ENCODE measurements around the gene CDK2AP2.
"Not testable (repeated sequence)": the region's sequence is repeated elsewhere in the genome, so short reads cannot be mapped to it uniquely, and the experiment has no call there.

The CDK2AP2 gene

DNA sequence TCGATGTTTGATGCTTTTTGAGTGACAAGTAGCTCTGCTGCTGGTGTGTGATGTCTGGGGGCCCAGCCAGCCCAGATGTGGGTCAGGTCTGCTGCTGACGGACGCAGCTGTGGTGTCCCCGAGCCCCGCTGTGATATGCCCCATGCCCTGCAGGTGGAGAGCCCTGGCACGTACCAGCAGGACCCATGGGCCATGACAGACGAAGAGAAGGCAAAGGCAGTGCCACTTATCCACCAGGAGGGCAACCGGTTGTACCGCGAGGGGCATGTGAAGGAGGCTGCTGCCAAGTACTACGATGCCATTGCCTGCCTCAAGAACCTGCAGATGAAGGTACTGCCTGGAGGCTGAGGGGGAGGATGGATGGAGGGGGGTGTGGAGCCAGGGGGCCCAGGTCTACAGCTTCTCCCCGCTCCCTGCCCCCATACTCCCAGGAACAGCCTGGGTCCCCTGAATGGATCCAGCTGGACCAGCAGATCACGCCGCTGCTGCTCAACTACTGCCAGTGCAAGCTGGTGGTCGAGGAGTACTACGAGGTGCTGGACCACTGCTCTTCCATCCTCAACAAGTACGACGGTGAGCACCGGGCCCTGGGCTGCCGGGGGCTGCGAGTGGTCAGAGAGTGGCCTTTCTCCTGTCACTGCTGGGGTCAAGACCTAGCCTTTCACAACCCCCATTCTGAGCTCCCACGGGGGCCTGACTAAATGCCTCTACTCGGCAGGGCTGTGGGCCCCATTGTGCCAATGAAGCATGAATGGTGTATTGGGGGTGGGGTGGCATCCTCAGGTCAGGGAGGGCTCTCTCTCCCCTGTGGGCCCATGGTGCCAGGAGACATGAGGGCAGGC lies 17.9 kb downstream of the CDK2AP2 start:
- no peak overlapping the region for H3K4me3 ChIP-seq (replicated peaks; ENCODE audit: low read depth, low read length)
- TF ChIP-seq, protein P1, sequence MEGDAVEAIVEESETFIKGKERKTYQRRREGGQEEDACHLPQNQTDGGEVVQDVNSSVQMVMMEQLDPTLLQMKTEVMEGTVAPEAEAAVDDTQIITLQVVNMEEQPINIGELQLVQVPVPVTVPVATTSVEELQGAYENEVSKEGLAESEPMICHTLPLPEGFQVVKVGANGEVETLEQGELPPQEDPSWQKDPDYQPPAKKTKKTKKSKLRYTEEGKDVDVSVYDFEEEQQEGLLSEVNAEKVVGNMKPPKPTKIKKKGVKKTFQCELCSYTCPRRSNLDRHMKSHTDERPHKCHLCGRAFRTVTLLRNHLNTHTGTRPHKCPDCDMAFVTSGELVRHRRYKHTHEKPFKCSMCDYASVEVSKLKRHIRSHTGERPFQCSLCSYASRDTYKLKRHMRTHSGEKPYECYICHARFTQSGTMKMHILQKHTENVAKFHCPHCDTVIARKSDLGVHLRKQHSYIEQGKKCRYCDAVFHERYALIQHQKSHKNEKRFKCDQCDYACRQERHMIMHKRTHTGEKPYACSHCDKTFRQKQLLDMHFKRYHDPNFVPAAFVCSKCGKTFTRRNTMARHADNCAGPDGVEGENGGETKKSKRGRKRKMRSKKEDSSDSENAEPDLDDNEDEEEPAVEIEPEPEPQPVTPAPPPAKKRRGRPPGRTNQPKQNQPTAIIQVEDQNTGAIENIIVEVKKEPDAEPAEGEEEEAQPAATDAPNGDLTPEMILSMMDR (IDR thresholded peaks at IDR 0.05; ENCODE audit: low read depth, low read length, missing control alignments) = no peak
- DNase-seq (ENCODE audit: extremely low read depth, low read depth) = no peak

DNA sequence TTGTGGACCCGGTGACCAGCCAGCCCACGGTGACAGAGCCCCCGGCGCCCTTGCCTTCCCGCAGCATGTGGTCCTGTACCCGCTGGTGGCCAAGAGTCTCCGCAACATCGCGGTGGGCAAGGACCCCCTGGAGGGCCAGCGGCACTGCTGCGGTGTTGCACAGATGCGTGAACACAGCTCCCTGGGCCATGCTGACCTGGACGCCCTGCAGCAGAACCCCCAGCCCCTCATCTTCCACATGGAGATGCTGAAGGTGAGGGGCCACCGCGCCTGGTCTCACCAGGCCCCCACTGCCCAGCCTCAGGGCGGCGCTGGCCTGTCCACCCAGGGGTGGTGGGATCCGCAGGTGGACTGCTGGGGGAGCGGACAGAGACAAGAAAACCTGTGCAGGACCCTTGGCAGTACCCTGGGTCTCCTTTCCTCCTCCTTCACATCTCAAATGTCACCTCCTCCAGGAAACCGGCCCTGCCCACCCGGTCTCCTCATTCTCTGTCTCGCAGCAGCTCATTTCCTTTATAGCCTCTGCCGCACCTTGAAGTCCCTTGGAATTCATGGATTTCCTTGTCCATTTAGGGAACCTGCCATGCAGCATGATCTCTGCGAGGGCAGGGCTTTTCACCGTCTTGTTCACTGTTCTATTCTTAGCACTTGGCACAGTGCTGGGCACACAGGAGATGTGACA lies 18.6 kb downstream of the CDK2AP2 start:
- H3K4me3 ChIP-seq (replicated peaks; ENCODE audit: low read depth, low read length) = no peak overlapping the region
- TF ChIP-seq, protein P1 (IDR thresholded peaks at IDR 0.05; ENCODE audit: low read depth, low read length, missing control alignments) = no peak
- no peak for DNase-seq (ENCODE audit: extremely low read depth, low read depth)

DNA sequence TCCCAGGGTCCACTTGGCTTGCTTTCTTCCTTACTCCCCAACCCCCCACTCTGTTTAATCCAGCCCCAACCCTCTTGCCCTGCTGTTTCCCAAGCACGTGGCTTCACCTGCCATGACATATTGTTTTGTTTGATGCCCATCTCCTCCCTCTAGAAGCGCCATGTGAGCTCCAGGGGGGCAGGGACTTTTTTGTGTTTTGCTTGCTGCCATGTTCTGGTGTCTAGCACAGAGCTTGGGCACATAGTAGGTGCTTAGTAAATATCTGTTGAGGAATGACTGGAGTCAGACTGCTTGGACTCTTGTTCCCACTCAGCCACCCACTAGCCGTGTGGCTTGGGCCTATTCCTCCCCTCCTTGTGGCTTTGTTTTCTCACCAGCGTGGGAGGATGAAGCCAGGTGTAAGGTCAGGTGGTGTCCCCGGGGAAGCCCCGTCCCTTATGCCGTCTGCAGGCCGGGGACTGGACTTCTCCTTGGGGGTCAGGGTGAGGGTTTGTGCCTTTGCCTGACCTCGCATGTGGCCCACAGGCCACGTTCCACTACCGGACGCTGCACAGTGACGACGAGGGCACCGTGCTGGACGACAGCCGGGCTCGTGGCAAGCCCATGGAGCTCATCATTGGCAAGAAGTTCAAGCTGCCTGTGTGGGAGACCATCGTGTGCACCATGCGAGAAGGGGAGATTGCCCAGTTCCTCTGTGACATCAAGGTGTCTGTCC lies 21.3 kb downstream of the CDK2AP2 start:
- no peak overlapping the region for H3K4me3 ChIP-seq (replicated peaks; ENCODE audit: low read depth, low read length)
- DNase-seq (ENCODE audit: extremely low read depth, low read depth) = no peak
- TF ChIP-seq, protein P1 (IDR thresholded peaks at IDR 0.05; ENCODE audit: low read depth, low read length, missing control alignments) = no peak

DNA sequence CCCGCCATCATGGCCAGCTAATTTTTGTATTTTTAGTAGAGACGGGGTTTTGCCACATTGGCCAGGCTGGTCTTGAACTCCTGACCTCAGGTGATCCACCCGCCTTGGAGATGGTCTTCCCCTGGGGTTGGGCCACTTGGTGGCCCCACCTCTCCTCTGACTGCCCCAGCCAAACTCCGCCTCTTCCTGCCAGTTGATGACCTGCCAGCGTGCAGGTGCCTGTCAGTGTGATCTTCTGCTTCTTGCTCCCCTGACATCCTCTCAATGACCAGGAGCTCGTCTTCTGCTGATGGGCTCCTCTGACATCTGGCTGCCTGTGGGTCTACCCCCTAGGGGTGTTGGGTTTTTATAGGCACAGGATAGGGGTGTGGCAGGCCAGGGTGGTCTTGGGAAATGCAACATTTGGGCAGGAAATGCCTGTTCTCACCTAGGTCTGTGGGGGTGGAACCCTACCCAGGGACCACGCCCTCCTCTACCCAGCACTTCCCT lies 22.0 kb downstream of the CDK2AP2 start:
- not testable (repeated sequence) for H3K4me3 ChIP-seq (replicated peaks; ENCODE audit: low read depth, low read length); DNase-seq (ENCODE audit: extremely low read depth, low read depth)

DNA sequence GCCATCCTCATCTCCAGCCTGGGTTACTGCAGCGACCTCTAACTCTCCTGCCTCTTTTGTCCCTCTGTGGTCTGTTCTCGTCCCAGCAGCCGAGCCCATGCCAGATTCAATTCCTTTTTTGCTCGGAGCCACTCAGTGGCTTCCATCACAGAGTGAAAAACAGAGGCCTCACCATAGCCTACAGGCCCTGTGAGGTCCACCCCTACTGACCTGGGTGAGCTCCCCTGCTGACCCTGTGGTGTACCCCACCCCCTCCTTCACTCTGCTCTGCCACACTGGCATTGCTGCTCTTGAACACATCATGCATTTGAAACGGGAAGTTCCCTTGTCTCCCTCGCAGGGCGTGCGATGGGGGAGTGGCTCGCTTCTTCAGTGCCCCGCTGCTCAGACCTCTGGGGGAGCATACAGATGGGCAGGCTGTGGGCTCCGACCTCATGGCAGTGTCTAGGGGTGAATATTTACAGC lies 23.1 kb downstream of the CDK2AP2 start:
- no peak overlapping the region for H3K4me3 ChIP-seq (replicated peaks; ENCODE audit: low read depth, low read length)
- TF ChIP-seq, protein P1 (IDR thresholded peaks at IDR 0.05; ENCODE audit: low read depth, low read length, missing control alignments) = no peak
- no peak for DNase-seq (ENCODE audit: extremely low read depth, low read depth)

DNA sequence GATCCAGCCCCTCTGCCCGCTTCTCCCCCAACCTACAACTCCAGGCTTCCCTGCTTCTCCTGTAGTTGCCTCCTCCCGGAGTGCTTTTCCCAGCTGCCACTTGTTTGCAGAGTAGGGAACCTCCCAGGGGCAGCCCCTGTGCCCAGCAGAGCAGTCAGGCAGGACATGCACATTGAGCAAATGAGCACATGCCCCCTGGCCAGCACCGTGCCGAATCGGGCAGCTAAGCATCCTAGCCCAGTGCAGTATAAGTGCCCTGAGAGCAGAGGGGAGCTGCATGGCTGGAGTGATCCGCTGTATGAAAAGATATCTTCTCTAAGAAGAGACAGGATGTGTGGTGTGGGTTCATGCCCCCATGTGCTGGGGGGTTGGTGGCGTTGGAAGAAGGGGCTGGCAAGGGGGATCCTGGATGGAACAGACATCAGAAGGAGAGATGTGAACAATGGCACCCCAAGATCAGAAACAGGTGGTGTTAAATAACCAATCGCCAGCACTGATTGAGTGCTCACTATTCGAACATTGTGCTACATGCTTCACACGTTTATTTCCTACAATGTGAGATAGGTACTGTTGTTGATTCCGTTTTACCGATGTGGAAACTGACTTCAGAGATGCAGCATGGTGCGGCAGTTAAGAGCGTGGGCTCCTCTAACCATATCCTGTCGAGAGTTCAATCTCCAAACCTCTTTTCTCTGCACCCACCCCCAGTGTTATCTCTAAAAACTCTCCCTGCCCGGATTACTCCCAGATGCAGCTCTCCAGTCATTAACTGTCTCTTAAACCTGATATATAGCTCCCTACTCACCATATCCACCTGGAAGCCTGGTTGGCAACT lies 23.9 kb downstream of the CDK2AP2 start:
- DNase-seq (ENCODE audit: extremely low read depth, low read depth) = no peak
- TF ChIP-seq, protein P1 (IDR thresholded peaks at IDR 0.05; ENCODE audit: low read depth, low read length, missing control alignments) = no peak
- H3K4me3 ChIP-seq (replicated peaks; ENCODE audit: low read depth, low read length) = peak overlapping the region; percentile 57
